ENCODE data around the gene RPL15. TPM values are rescaled to one million over a fixed set of nuclear protein-coding genes. Genes with fewer than 3 reads are reported as not detected.
"Not testable (repeated sequence)": the region's sequence is repeated elsewhere in the genome, so short reads cannot be mapped to it uniquely, and the experiment has no call there.

Gene RPL15
- total and polyA plus RNA-seq, 2 donors (not counting 1 experiment from before 2014, with no cell fraction given) = 2,177 to 5,195 TPM

DNA sequence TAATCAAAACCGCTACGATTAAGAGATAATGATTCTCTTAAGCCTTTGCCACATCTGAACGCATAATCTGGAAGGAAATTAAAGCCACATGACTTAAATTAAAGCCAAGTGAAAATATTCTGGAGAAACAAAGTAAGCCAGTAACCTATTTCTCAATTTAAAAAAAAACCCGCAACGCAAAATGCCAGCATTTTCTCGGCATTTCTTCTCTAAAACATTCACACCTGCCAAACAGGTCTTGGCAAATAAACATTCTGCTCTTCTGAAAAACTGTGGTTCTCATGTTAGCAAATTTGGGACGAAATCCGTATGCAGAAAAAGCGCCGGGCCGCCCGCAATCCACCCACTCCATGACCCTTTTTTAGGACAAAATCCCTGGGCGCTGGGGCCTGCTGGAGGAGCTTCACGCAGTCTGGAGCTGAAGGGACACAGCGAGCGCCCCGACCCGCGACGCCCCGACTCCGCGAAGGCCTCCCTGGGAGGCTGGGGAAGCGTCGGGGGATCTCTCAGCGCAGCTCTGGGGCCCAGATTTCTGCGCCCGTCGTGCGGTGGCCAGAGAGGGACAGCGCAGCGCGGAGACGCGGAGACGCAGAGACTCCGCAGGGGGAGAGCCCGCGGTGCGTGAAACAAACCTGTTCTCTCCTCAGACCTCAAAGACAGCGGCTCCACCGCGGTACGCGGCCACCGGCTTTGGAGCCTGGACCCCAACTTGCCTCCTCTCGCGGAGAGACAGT, 613 bp upstream of the RPL15 start:
- Histone ChIP-seq H4K20me1 (ENCODE audit: control insufficient read depth, insufficient read depth, low read length, poor library complexity, severe bottlenecking) (peaks cover 39% of the 10 kb centered on the region), H3K9ac (ENCODE audit: low read length) (peak overlapping the region; percentile 93), H2AFZ (ENCODE audit: insufficient read depth, low read depth, low read length, poor library complexity, severe bottlenecking) (peak overlapping the region; percentile 93)

DNA sequence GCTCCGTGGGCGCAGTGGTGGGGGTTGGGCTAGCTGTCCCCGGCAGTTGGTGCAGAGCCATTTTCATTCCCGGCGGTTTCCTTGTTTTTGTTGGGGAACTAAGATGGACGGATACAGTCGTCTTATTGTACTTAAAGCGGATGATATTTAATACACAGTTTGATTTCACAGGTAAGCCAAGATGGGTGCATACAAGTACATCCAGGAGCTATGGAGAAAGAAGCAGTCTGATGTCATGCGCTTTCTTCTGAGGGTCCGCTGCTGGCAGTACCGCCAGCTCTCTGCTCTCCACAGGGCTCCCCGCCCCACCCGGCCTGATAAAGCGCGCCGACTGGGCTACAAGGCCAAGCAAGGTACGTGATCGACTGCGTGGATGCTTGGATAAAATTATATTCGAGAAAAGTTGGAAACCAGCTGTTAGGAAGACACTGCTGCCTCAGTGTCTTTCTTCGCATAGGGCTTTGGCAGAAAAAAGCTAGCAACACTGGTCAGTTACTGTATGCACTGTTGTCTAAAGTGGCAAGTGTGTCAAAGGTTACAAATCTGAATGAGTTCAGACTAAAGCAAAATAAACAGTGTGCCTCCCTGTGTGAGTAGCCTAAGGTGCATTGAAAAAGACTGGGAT, 859 bp downstream of the RPL15 start:
- H3K9me3 ChIP-seq (ENCODE audit: control extremely low read depth in 1 of 3, control insufficient read depth in 2 of 3, insufficient read depth in 1 of 3, low read length in 2 of 3); H2AFZ ChIP-seq (ENCODE audit: insufficient read depth, low read depth, low read length, poor library complexity, severe bottlenecking); H3K27me3 ChIP-seq (replicated peaks in 1 of 4; ENCODE audit: control extremely low read depth in 1 of 4, control insufficient read depth in 3 of 4, insufficient read depth in 4 of 4, low read length in 3 of 4); H3K9me3 Mint-ChIP-seq (ENCODE audit: insufficient read depth); H3K27me3 Mint-ChIP-seq; ATAC-seq (ENCODE audit: low read depth): not testable (repeated sequence)
- peak; percentile 24 for DNase-seq
- Histone ChIP-seq H3K36me3 (replicated peaks in 1 of 2; ENCODE audit: control extremely low read depth in 1 of 2, control insufficient read depth in 1 of 2, extremely low read depth in 1 of 2, insufficient read depth in 2 of 2, low read length in 1 of 2) (peaks cover 5 to 43% of the 10 kb centered on the region in 2 experiments), H3K4me2 (replicated peaks; ENCODE audit: low read depth, low read length, poor library complexity, severe bottlenecking) (peak overlapping the region; percentile 92), H4K20me1 (ENCODE audit: control insufficient read depth, insufficient read depth, low read length, poor library complexity, severe bottlenecking) (peaks cover 39% of the 10 kb centered on the region), H3K9ac (ENCODE audit: low read length) (peak overlapping the region; percentile 93), H3K27ac (ENCODE audit: low read length in 2 of 2) (peak overlapping the region; percentile 85 to 94), H3K4me1 (ENCODE audit: control insufficient read depth in 2 of 2, insufficient read depth in 2 of 2, low read length in 2 of 2) (peaks cover 33 to 35% of the 10 kb centered on the region in 2 donors), H3K79me2 (ENCODE audit: control insufficient read depth, insufficient read depth, low read length) (peaks cover 42% of the 10 kb centered on the region), H3K4me3 (ENCODE audit: control extremely low read depth in 1 of 5, extremely low read depth in 1 of 5, insufficient read depth in 1 of 5, low read depth in 2 of 5, low read length in 4 of 5) (peak overlapping the region; percentile 83 to 99 (median 99))
- POLR2A ChIA-PET = interaction anchor here (0.6 to 2.3 kb wide), 8 partner anchors 10 to 112 kb away, joined by 3 to 35 read pairs (median 6); partner anchors contain the start of genes NR1D2 and UBE2E1
- Mint-ChIP-seq H3K4me3 (peak overlapping the region; percentile 99), H3K27ac (peak overlapping the region; percentile 99), H3K4me1 (peaks cover 50% of the 10 kb centered on the region)
- intact Hi-C loops (cut with micrococcal nuclease) = loop anchor here (1.0 to 10.0 kb wide), 4 partner anchors 28 to 1747 kb away; partner anchors contain the start of genes NR1D2 and TOP2B
- WGBS (ENCODE audit: insufficient coverage) = 1% methylated on average over 16 of the region's 21 CpGs
- CTCF ChIA-PET = interaction anchor here (0.6 to 2.5 kb wide), 7 partner anchors 21 to 245 kb away, joined by 3 to 11 read pairs (median 3); no protein-coding TSS in a partner anchor

More for the DNA sequence above, 613 bp upstream of the RPL15 start:
- no peaks in the 10 kb centered on the region for H3K9me3 ChIP-seq (ENCODE audit: control extremely low read depth in 1 of 3, control insufficient read depth in 2 of 3, insufficient read depth in 1 of 3, low read length in 2 of 3)
- peak overlapping the region; percentile 92 for H3K4me2 ChIP-seq (replicated peaks; ENCODE audit: low read depth, low read length, poor library complexity, severe bottlenecking)
- POLR2A ChIA-PET = interaction anchor here (0.6 to 2.3 kb wide), 12 partner anchors 9 to 714 kb away, joined by 3 to 35 read pairs (median 3); partner anchors contain the start of gene NR1D2
- peak; percentile 32 for ATAC-seq (ENCODE audit: low read depth)
- TF ChIP-seq, protein P1, sequence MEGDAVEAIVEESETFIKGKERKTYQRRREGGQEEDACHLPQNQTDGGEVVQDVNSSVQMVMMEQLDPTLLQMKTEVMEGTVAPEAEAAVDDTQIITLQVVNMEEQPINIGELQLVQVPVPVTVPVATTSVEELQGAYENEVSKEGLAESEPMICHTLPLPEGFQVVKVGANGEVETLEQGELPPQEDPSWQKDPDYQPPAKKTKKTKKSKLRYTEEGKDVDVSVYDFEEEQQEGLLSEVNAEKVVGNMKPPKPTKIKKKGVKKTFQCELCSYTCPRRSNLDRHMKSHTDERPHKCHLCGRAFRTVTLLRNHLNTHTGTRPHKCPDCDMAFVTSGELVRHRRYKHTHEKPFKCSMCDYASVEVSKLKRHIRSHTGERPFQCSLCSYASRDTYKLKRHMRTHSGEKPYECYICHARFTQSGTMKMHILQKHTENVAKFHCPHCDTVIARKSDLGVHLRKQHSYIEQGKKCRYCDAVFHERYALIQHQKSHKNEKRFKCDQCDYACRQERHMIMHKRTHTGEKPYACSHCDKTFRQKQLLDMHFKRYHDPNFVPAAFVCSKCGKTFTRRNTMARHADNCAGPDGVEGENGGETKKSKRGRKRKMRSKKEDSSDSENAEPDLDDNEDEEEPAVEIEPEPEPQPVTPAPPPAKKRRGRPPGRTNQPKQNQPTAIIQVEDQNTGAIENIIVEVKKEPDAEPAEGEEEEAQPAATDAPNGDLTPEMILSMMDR (IDR thresholded peaks at IDR 0.05) = no peak
- intact Hi-C loops (cut with micrococcal nuclease) = loop anchor here (1.0 to 10.0 kb wide), 5 partner anchors 28 to 1748 kb away; partner anchors contain the start of genes TOP2B and UBE2E2
- H3K4me1 ChIP-seq (ENCODE audit: control insufficient read depth in 2 of 2, insufficient read depth in 2 of 2, low read length in 2 of 2) = peaks cover 33 to 35% of the 10 kb centered on the region in 2 donors
- no peaks in the 10 kb centered on the region for H3K27me3 ChIP-seq (replicated peaks in 1 of 4; ENCODE audit: control extremely low read depth in 1 of 4, control insufficient read depth in 3 of 4, insufficient read depth in 4 of 4, low read length in 3 of 4)
- peak overlapping the region; percentile 83 to 99 (median 99) for H3K4me3 ChIP-seq (ENCODE audit: control extremely low read depth in 1 of 5, extremely low read depth in 1 of 5, insufficient read depth in 1 of 5, low read depth in 2 of 5, low read length in 4 of 5)
- H3K79me2 ChIP-seq (ENCODE audit: control insufficient read depth, insufficient read depth, low read length) = peaks cover 42% of the 10 kb centered on the region
- Mint-ChIP-seq H3K27ac (peak overlapping the region; percentile 99), H3K4me3 (peak overlapping the region; percentile 99), H3K27me3 (peaks cover 4% of the 10 kb centered on the region), H3K9me3 (ENCODE audit: insufficient read depth) (no peaks in the 10 kb centered on the region), H3K4me1 (peaks cover 51% of the 10 kb centered on the region)
- no peak for DNase-seq
- peaks cover 5 to 37% of the 10 kb centered on the region in 2 experiments for H3K36me3 ChIP-seq (replicated peaks in 1 of 2; ENCODE audit: control extremely low read depth in 1 of 2, control insufficient read depth in 1 of 2, extremely low read depth in 1 of 2, insufficient read depth in 2 of 2, low read length in 1 of 2)
- CTCF ChIA-PET = interaction anchor here (0.6 to 2.5 kb wide), 8 partner anchors 17 to 82 kb away, joined by 3 to 11 read pairs (median 3); no protein-coding TSS in a partner anchor
- WGBS (ENCODE audit: insufficient coverage) = under 1% methylated on average over 45 of the region's 48 CpGs
- H3K27ac ChIP-seq (ENCODE audit: low read length in 2 of 2) = peak overlapping the region; percentile 85 to 94

DNA sequence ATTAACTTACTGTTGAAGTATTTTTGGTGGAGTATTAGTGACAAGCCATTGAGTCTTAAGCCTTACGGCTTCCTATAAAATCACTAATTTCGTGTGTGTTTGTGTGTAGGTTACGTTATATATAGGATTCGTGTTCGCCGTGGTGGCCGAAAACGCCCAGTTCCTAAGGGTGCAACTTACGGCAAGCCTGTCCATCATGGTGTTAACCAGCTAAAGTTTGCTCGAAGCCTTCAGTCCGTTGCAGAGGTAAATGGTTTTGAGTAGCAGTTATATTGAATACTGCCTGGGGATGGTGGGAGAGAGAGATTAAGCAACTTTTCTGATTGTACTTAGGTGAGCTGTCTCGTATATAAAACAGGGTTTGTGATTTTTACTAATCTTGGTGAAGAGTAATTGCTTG, 1.4 kb downstream of the RPL15 start:
- POLR2A ChIA-PET = interaction anchor here (0.6 to 2.3 kb wide), 4 partner anchors 9 to 113 kb away, joined by 4 to 35 read pairs (median 6); partner anchors contain the start of genes NR1D2 and UBE2E1
- intact Hi-C loops (cut with micrococcal nuclease) = loop anchor here (10.0 kb wide), 1 partner anchor 1746 kb away; the partner anchor contains the start of gene TOP2B
- H3K27ac Mint-ChIP-seq = peak overlapping the region; percentile 99

More for the DNA sequence above, 1.4 kb downstream of the RPL15 start:
- not testable (repeated sequence) for H3K9me3 ChIP-seq (ENCODE audit: control extremely low read depth in 1 of 3, control insufficient read depth in 2 of 3, insufficient read depth in 1 of 3, low read length in 2 of 3); H3K9me3 Mint-ChIP-seq (ENCODE audit: insufficient read depth); ATAC-seq (ENCODE audit: low read depth); H3K27me3 Mint-ChIP-seq; H3K27me3 ChIP-seq (replicated peaks in 1 of 4; ENCODE audit: control extremely low read depth in 1 of 4, control insufficient read depth in 3 of 4, insufficient read depth in 4 of 4, low read length in 3 of 4); H2AFZ ChIP-seq (ENCODE audit: insufficient read depth, low read depth, low read length, poor library complexity, severe bottlenecking); DNase-seq
- Histone ChIP-seq H3K4me3 (ENCODE audit: control extremely low read depth in 1 of 5, extremely low read depth in 1 of 5, insufficient read depth in 1 of 5, low read depth in 2 of 5, low read length in 4 of 5) (peak overlapping the region; percentile 83 to 99 (median 99)), H3K27ac (ENCODE audit: low read length in 2 of 2) (peak overlapping the region; percentile 85 to 94), H3K36me3 (replicated peaks in 1 of 2; ENCODE audit: control extremely low read depth in 1 of 2, control insufficient read depth in 1 of 2, extremely low read depth in 1 of 2, insufficient read depth in 2 of 2, low read length in 1 of 2) (peaks cover 5 to 43% of the 10 kb centered on the region in 2 experiments), H3K79me2 (ENCODE audit: control insufficient read depth, insufficient read depth, low read length) (peaks cover 42% of the 10 kb centered on the region), H3K9ac (ENCODE audit: low read length) (peak overlapping the region; percentile 93), H3K4me1 (ENCODE audit: control insufficient read depth in 2 of 2, insufficient read depth in 2 of 2, low read length in 2 of 2) (peaks cover 33 to 35% of the 10 kb centered on the region in 2 donors), H4K20me1 (ENCODE audit: control insufficient read depth, insufficient read depth, low read length, poor library complexity, severe bottlenecking) (peaks cover 39% of the 10 kb centered on the region), H3K4me2 (replicated peaks; ENCODE audit: low read depth, low read length, poor library complexity, severe bottlenecking) (peak overlapping the region; percentile 92)
- Mint-ChIP-seq H3K4me3 (peak overlapping the region; percentile 99), H3K4me1 (peaks cover 50% of the 10 kb centered on the region)
- WGBS (ENCODE audit: insufficient coverage) = 8% methylated on average over 2 of the region's 12 CpGs
- CTCF ChIA-PET = interaction anchor here (0.6 to 1.4 kb wide), 3 partner anchors 21 to 246 kb away, joined by 3 read pairs; no protein-coding TSS in a partner anchor
